Islet precursor cell (in vitro differentiated cells): Measurements from ENCODE around the gene NTSR2.
"Not testable (repeated sequence)": the region's sequence is repeated elsewhere in the genome, so short reads cannot be mapped to it uniquely, and the experiment has no call there.

ENCODE experiments used
- DNase-seq: peaks from one replicate; pipeline ENCODE4 v3.0.0-alpha.2; 2018

NTSR2 gene

GRCh38 chr2:11678306-11678960 lies 8.4 kb upstream of the NTSR2 start:
- DNase-seq: peak; percentile 32

DNA sequence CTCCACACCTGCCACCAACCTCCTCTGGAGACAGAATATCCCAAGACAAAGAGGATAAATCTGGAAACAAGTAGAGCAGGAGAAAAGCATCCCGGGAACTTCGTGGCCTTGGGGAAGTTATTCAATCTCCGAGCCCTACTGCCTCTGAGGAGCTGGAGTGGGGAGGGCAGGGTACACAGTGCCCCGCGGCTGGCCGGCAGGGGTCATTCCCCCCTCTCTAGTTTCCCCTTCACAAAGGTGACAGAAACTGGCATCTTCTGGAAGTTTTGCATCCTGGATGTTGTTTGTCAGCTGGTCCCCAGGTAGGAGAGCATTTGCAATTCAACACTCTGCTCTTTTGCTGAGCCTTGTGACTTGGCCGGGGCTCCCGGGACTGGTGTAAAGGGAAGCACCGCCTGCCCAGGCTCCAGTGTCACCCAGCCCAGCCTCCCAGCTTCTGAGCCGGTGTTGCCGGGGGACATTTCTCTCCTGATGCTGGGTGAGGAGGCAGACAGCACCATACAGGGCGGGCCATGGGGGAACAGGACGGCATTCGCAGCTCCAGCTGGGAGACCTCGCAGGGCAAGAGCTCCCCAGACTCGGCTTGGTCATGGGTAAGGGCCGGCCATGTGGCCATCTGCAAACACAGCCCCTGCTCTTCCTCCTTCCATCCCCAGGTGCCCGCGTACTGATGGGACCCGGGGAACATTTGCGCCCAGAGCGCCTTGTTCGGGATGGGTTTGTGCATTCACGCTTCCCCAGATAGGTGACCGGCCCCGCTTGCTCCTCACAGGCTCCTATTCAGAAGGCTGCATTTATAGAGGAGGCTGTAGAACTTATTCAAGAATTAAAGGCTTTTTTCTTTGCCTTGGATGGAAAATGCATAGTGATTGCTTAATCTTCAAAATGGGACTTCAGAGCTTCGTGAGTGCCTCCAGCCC lies 7.4 kb upstream of the NTSR2 start:
- DNase-seq: peak; percentile 55

DNA sequence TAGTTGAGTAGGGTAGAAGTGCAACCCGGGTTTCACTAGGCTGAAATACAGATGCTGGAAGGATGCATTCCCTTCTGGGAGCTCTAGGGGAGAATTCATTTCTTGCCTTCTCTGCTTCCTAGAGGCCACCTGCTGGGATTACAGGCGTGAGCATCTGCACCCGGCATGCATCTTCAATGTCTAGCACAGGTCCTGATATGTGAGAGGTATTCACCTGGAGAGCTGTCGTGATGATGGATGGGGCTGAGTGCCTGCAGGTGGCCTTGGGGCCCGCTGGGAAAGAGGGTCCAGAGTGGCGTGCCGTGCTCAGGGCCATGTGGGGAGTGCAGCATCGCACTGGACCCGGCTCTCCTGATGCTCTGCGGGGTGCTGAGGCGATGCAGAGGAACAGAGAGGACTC lies 6.6 kb upstream of the NTSR2 start:
- DNase-seq: peak; percentile 42

GRCh38 chr2:11675423-11676112 lies 5.6 kb upstream of the NTSR2 start:
- DNase-seq: peak; percentile 35

- DNase-seq: peak; percentile 19
Measured at GRCh38 chr2:11674983-11675382, 5.0 kb upstream of the NTSR2 start.

DNA sequence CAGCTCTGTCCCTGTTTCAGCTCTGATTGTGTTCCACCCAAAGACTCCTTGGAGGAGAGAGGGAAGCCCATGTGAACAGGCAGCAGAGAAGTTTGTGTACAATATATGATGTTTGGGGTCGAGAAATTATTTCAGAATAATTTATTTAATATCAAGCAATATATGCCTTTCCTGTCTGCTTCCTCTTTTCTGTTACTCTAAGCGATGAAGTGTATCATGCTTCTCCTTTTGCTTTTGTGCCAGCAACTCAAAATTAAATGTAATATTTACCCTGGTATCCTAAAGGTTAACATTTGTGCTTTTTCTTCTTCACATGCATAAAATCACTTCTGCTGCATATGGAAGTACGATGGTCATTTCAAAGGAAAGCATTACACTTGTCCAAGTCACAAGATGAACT lies 2.4 kb upstream of the NTSR2 start:
- DNase-seq: no peak

- DNase-seq: peak; percentile 40
Measured at GRCh38 chr2:11667866-11668637, 1.9 kb downstream of the NTSR2 start.

- DNase-seq: peak; percentile 20
Measured at GRCh38 chr2:11667194-11667593, 2.8 kb downstream of the NTSR2 start.

GRCh38 chr2:11665510-11666362 lies 4.3 kb downstream of the NTSR2 start:
- peak; percentile 52 for DNase-seq

GRCh38 chr2:11665028-11665427 lies 5.0 kb downstream of the NTSR2 start:
- DNase-seq: no peak

- no peak for DNase-seq
Measured at GRCh38 chr2:11663427-11663826, 6.6 kb downstream of the NTSR2 start.

- DNase-seq: no peak
Measured at GRCh38 chr2:11662882-11663281, 7.1 kb downstream of the NTSR2 start.

- DNase-seq: peak; percentile 47
Measured at GRCh38 chr2:11661891-11662435, 8.0 kb downstream of the NTSR2 start.

GRCh38 chr2:11660396-11660795 lies 9.6 kb downstream of the NTSR2 start:
- DNase-seq: not testable (repeated sequence)

- peak; percentile 35 for DNase-seq
Measured at GRCh38 chr2:11659851-11660250, 10.1 kb downstream of the NTSR2 start.

DNA sequence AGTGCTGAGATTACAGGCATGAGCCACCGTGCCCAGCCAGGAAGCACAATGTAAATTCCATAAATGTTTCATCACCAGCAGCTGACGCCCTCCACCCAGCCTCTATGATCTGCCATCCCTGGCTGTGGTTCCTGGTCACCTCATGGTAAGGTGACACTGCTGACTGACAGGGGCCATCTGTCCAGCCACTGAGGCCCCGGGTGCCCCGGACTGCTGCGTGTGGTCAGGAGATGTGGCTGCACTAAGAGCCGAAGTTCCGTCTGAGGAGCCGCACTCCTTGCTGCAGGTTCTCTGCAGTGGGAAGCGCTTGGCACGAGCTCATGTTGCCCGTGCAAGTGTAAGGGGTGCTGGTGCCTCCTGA lies 10.9 kb downstream of the NTSR2 start:
- DNase-seq: no peak

GRCh38 chr2:11658208-11659114 lies 11.5 kb downstream of the NTSR2 start:
- DNase-seq: no peak

DNA sequence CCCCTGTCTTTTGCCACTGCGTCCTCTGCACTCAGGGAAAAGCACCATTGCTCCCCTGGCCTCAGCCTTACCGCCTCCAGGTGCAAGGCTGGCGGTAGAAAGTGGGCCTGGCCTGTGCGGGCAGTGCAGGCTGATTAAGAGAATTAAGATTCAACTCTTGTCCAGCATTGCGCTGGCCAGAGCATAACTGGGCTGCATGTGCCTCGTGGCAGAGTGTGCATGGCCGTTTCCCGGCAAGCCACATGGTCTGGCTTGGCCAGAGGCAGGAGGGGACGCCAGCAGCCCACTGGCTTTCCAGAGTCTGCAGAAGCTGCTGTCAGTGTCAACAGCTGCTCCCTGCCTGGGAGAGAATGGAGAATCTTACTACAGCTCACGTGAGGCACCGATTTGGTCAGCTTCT lies 12.3 kb downstream of the NTSR2 start:
- DNase-seq: no peak

DNA sequence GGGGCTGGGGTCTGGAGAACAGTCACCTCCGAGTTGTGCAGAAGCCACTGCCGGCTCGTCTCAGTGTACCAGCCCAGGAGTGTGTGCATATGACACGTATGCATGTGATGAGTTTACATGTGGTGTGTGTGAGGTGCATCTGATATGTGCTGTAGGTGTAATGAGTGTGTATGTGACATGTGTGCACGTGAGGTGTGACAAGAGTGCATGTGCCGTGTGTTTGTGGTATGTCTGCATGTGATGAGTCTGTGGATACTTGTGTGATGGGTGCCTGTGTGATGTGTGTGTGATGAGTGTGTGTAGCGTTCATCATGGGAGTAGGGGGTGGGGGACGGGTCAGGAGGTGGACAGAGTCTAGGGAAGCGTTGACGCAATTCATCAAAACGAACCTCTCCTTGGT lies 12.8 kb downstream of the NTSR2 start:
- DNase-seq: no peak

- DNase-seq: no peak
Measured at GRCh38 chr2:11656671-11657101, 13.3 kb downstream of the NTSR2 start.
